Inflammatory macrophage (primary cell): ENCODE results near the gene PDE2A.

Experiments used
- DNase-seq, 2 donors: peaks; one replicate each; pipeline ENCODE4 v3.0.0-alpha.2; 2020 to 2022
- total RNA-seq, 18 experiments: gene quantifications; one replicate each; lab custom pipeline; 2026; ENCODE audit warnings: mixed read lengths in 6 of 18, inconsistent platforms in 2 of 18; lab: John Stamatoyannopoulos, UW

Gene PDE2A
- 1.2 to 6.4 (median 4.0) reads per million in 18 experiments for total RNA-seq

DNA sequence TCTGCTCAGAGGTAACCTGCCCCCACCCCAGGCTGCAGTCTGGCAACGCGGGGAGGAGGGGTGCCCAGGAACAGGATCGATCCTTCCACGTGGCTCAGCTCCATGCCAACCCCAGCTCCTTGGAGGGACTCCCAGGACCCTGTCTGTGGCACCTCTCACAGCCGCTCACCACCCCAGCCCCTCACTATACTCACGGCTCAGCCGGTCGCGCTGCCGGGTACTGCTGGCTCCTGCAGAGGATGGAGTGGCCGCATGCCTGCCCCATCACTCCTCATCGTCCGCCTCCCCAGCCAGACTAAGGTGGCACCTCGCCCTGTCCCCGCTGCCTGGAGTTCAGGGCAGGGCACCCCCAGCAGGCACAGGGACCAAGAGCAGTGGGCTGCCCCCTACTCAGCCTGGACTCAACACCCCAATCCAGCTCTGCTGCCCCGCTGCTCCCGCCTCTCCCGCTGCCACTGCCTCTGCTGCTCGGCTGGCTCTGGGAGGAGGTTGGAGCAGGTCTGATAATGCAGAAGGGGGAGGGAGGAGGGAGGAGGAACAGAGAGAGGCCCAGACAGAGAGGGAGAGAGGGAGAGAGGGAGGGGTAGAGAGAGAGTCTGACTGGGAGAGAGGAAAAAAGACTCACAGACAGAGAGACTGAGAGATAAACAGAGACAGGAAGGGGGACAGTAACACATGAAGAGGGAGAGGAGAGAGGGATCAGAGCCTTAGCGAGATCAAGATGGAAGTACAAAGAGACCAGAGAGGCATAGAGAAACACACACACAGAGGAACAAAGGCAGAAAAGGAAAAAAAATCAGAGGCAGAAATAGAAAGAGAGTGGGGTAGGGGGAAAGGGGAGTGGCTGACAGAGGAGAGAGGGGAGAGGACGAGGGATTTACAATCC, at the start of gene PDE2A:
Gene PDE2A (minus strand): TSS at position 480 of the 886 bp plus-strand sequence. CDS start 215 bp downstream, at position 265.
- DNase-seq, result no peak

GRCh38 chr11:72723508-72723907, 49.3 kb upstream of the PDE2A start:
- peak; percentile 49 to 71 for DNase-seq

DNA sequence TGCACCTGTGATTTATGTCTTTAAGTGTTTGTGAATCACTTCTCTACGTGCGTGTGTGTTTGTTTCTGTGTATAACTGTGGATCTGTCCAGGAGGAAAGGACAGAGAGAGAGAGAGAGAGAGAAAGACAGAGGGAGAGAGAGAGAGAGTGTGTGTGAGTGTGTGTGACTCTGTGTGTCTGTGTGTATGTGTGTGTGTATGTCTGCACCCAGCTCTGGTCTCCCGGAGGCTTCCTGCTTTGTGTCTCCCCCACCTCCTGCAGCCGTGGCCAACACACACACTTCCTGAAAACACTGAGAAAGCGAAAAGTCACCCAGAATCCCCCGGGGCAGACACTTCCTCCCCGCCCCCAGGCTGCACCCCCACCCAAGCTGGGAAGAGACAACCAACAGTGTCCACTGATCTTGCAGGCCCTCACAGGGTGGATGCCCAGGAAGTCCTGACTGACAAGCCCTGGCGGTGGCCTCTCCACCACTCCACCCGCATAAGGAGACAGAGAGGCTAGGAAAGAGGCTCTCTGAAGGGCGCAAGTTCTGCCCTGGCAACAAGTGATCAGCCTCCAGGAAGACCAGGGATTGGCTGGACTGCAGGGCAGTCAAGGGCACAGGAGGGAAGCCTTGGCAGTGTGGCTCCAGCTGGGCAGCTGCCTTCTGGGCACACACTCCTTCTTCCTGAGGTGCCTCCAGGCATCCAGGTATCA, 48.0 kb upstream of the PDE2A start:
- peak; percentile 98 for DNase-seq

DNA sequence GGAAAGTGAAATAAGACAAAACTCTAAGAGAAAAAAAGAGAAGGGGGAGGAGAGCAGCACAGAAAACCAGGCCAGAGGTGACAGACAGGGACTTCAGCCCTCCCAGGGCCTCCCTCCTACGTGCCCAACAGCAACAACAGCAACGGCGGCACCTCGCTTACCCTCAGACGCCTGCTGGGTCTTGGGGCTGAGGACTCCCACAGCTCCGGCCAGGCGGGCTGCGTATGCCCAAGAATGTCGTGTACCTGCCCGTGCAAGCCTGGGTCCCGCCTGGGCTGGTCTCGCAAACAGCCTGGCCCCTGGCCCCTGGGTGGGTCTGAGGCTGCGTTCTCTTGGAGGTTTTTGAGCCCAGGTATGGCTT, 47.4 kb upstream of the PDE2A start:
- DNase-seq, result peak; percentile 50 to 76

GRCh38 chr11:72721276-72721675, 47.1 kb upstream of the PDE2A start:
- no peak for DNase-seq

DNA sequence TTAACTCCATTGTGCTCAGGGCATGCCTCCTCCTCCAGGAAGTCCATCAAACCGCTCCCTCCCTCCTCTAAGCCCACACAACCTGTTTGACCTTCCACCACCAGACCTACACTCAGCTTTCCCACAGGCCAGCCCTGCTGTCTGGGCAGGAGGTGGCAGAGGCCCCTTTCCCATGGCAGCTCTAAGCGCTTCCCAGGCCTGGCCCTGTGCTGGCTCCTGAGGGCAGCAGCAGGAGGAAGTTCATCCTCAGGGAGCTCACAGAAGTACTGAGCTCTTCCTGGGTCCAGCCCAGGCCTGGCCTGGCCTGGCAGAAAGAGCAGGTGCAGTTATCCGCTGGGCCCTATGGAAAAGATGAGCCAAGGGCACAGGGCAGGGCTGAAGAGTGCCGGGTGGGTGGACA, 46.6 kb upstream of the PDE2A start:
- peak in 1 of 2 donors; percentile 36 for DNase-seq

GRCh38 chr11:72720047-72720446, 45.8 kb upstream of the PDE2A start:
- DNase-seq, result peak; percentile 60 to 81

GRCh38 chr11:72719551-72719950, 45.3 kb upstream of the PDE2A start:
- no peak for DNase-seq

- peak; percentile 50 to 57 for DNase-seq
These were observed 44.9 kb upstream of the PDE2A start for GRCh38 chr11:72719144-72719543.

DNA sequence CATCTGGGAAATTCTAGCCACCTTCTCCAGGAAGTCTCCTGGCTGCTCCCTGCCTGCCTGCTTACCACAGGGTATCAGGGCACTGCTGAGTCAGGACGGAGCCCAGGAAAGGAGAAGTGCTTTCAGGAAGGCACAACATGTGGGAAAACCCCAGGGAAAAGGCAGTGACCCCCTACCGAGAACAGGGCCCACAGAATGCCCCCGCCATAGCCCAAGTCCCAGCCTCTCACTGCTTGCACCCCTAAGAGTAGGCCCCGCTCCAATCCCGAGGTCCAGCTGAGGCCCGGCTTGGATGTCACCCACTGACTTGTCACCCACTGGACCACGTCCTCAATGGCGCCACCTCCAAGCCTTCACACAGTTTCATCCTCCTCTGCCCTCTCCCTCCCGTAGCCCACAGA, 43.9 kb upstream of the PDE2A start:
- peak; percentile 56 to 86 for DNase-seq

- no peak for DNase-seq
These were observed 42.7 kb upstream of the PDE2A start for GRCh38 chr11:72716788-72717435.

DNA sequence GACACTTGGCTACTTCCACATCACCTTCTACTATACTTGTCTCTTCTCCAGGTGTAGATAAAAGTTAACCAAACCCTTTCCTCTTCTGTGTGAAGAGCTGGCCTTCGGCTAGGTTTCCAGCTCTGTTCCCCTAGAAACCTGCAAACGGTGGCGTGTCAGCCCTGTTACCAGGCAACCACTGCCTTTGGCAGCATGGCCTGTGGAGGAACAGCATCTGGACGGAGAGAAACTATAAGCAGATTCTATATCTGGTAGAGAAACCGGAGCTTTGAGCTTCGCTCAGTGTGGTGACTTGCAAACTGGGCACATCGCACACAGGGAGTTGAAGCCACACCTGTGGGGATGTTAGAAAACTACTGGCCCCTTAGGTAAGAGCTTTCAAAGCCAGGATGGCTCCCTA, 42.1 kb upstream of the PDE2A start:
- no peak for DNase-seq

DNA sequence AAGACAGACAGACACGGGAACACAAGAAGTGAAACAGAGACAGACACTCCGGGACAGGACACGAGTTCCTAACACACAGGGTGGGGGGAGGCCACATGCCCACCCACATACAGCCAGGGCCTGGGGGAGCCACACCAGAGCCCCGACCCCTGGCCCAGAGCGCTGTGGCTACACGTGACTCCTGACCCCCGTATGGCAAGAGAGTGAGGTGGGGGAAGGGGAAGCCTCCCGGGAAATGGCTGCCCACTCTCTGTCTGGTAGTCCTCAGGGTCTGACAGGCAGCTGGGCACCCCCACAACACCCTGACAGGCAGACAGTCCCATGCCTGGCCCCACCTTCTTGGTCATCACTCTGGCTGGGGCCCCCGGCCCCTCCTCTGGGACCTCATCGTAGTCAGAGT, 38.6 kb upstream of the PDE2A start:
- DNase-seq, result peak; percentile 48 to 72

DNA sequence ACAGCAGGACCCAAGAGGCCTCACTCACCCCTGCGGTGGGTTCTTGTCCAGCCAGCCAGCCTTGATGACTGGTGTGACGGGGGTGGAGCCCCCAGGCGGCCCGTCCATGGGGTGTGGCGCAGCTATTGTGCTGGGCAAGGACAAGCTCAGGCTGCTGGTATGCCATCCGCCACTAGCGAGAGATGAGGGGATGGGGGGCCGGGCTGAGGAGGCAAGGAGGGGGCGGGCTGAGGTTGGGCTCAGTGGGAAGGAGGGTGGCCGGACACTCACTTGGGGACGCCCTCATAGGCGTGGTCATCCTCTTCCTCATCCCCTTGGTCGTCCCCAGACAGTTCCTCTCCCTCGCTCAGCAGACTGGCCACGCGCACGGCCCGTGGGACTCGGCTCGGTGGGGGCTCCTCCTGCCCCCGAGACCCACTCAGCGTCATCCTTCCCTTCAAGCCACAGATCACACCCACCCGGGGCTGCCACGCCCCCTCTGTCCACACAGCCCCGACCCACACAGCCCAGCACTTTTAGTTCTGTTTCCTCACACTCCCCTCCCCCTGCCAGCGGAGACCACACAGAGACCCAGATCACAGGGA, 38.0 kb upstream of the PDE2A start:
- DNase-seq, result peak; percentile 96 to 98

DNA sequence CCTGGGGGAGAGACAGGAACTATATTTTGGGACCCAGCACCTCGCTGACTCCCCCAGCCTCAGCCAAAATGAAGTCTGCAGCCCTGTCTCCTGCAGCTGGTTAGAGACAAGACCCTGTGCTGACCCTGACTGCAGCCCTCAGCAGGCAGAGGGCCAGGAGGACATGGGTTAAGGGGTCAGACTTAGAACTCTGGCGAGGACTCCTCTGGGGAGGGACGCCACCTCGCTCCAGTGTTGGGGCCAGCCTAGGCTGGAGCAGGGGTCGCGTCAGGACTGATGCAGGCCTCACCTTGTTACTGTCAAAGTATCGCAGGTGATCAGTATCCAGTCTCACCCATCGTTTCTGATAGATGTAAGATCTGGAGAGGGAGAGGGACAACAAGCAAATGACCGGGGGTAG, 36.9 kb upstream of the PDE2A start:
- DNase-seq, result no peak

DNA sequence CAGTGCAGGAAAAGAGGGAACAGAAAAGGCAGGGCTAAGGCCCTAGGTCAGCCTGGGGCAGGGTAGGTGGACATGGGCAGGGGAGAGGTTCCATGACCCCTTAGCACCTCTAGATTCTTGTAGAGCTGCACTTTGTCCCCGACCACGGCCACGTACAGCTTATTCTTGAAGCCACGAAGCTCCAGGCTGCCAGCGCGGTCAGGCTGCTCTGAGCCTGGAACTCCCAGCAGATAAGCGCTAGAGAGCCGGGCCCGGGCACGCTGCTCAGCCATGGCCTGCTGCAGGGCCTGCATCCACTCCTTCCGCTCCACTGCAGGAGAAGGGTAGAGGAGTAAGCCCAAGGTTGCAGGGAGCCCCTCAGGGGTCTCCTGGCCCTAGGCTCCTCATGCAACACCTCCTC, 36.1 kb upstream of the PDE2A start:
- no peak for DNase-seq

GRCh38 chr11:72709478-72710238, 35.4 kb upstream of the PDE2A start:
- DNase-seq, result no peak

DNA sequence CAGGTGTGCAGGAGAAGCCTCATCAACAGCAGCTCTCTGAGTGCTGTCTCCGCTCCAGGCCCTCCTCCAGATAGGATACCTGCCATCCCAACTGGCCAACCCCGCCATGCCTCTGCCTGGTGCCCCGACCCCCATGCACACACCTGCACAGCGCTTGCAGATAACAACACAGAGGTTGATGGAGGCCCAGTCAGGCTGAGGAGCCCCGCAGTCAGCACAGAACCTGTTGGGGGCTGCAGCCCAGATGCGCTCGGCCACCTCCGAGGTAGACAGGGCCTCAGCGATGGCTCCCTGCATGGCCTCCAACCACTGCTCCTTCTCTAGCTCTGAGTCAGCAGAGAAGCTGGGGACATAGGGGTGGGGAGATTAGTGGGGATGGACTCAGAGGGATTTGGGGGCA, 32.8 kb upstream of the PDE2A start:
- no peak for DNase-seq

- no peak for DNase-seq
These were observed 32.4 kb upstream of the PDE2A start for GRCh38 chr11:72706579-72706978.

DNA sequence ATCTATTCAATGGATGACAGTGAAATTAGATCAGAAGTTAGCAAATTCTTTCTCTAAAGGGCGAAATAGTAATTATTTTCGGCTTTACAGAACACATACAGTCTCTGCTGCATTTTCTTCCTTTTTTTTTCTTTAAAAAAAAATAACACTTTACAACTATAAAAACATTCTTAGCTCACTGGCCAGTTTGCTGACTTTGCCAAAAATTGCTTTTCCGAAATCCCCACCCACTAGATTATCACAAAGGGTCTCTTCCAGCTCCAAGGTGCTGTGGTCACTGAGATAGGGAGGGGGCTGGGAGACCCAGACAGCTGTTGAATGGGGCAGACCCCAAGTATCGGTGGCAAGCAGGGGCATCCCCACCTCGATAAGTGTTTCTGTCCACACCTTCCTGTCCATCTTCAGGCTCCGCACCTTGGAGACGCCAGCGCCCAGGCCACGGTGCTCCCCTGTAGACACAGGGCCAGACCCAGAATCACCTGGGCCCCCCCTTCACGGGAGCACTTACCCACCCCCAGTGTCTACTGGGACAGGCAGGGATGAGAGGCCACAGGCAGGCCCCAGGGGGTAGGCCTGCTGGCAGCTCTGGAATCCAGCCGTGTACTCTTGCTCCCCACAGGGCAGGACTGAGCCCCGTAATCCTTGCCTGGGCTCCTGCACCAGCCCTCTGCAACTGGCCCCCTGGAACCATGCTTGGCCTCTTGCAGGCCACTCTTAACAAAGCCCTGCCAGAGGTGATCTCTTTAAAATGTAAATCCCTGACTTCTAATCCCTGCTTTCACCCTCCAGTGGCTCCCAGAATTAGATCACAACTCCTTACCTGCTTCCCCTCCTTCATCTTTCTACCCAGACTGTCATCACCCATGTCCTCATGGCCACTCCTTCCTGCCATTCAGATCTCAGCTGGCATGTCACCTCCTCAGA, 31.5 kb upstream of the PDE2A start:
- DNase-seq, result no peak

DNA sequence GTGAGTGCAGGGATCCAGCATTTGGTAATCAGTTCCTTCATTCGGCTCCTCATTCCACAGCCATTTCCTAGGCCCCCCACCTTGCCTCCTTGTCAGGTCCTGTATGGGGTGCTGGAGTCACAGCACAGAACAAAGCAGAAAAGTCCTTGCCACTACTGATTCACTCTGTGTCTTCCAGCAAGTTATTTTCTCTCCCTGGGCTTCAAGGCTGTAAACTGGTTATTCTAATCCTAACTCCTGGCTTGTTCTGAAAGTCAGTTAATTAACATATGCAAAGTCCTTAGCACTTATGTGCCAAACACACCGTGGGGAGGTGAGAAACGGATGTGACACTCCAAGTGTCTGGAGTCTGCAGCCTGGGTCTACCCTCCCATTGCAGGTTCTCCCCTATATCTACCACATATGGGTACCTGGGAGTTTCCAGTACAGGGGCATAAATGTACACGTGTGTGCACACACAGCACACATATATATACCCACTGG, 30.6 kb upstream of the PDE2A start:
- no peak for DNase-seq
